ENCODE data around the gene SMIM24. TPM values are rescaled to one million over a fixed set of nuclear protein-coding genes. Genes with fewer than 3 reads are reported as not detected.
A peak's percentile ranks its signal among the peaks of the same experiment; 100 is the strongest.
"Not testable (repeated sequence)": the region's sequence is repeated elsewhere in the genome, so short reads cannot be mapped to it uniquely, and the experiment has no call there.

The SMIM24 gene
- total RNA-seq, 2 donors from 2014 or later, result 0.62 to 0.88 TPM

DNA sequence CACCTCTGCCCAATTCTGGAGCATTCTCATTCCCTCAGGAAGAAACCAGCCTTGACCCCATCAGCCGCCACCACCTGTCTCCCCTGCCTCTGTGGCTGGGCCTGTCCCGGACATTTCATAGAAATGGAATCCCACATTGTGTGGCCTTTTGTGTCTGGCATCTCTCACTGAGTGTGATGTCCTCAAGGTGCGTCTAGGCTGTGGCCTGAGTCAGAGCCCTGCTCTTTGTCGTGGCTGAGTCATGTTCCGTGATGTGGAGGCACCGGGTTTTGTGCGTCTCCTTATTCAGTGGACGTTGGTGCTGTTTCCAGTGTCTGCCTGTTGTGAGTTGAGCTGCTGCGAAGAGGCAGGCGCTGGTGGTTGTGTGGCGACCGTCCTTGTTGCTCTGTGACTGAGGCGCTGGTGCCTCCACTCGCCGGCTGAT, 29.3 kb upstream of the SMIM24 start:
- peak; percentile 35 to 38 for DNase-seq
- no peak for ATAC-seq (replicated peaks in 1 of 2)
- peak overlapping the region; percentile 87 for H3K27ac Mint-ChIP-seq
- H3K4me1 Mint-ChIP-seq (ENCODE audit: low read depth), result peaks cover 55% of the 10 kb centered on the region
- H3K4me3 Mint-ChIP-seq, result peak overlapping the region; percentile 64 to 78
- H3K9me3 Mint-ChIP-seq, result no peaks in the 10 kb centered on the region
- peaks cover 8 to 10% of the 10 kb centered on the region in 2 donors for H3K36me3 Mint-ChIP-seq (ENCODE audit: insufficient read depth in 2 of 2)
- H3K27me3 Mint-ChIP-seq (ENCODE audit: low read depth), result no peaks in the 10 kb centered on the region

DNA sequence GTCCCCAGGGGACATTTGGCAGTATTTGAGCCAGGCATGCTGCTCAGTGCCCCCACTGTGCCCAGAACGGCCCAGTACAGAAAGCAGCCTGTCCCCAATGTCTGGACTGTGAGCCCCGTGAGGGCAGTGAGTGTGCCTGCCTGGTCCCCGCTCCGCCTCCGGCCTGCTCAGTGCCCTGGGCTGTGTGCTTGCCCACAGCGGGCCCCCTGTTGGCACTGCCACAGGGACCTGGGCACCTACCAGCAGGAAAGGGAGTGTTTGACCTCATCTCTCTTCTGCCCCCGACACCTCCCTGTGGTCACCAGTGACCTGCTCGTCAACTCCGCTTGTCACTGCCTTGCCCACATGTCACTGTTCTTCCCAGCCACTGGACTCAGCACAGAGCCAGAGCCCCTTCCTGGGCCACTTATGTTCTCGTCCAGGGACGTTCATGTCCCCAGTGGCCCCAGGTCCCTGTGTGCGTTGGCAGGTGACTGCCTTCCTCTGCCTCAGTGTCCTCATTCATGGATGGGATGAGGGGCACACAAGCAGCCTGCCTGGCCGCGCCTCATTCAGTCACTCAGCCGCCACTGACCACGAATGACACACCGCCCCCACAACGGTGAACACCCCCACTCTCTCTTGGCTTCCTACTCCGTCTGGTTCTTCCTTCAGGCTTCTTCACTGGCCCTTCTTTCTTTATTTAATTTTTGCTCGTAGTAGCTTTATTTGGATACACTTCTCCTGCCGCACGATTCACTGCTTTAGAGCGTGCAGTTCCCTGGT, 28.6 kb upstream of the SMIM24 start:
- Mint-ChIP-seq H3K36me3 (ENCODE audit: insufficient read depth in 2 of 2) (peaks cover 8 to 10% of the 10 kb centered on the region in 2 donors), H3K27me3 (ENCODE audit: low read depth) (no peaks in the 10 kb centered on the region), H3K4me3 (peak overlapping the region; percentile 64 to 98), H3K27ac (peak overlapping the region; percentile 87), H3K4me1 (ENCODE audit: low read depth) (peaks cover 53% of the 10 kb centered on the region), H3K9me3 (no peaks in the 10 kb centered on the region)
- DNase-seq (peak in 1 of 2 donors; percentile 37), ATAC-seq (replicated peaks in 1 of 2) (no peak)

- H3K4me1 Mint-ChIP-seq (ENCODE audit: low read depth), result peaks cover 49% of the 10 kb centered on the region
- H3K36me3 Mint-ChIP-seq (ENCODE audit: insufficient read depth in 2 of 2); DNase-seq; H3K9me3 Mint-ChIP-seq; ATAC-seq (replicated peaks in 1 of 2); H3K27me3 Mint-ChIP-seq (ENCODE audit: low read depth): not testable (repeated sequence)
- peak overlapping the region; percentile 64 to 98 for H3K4me3 Mint-ChIP-seq
- H3K27ac Mint-ChIP-seq, result peak overlapping the region; percentile 25
Observed at GRCh38 chr19:3508121-3508661, 27.9 kb upstream of the SMIM24 start.

DNA sequence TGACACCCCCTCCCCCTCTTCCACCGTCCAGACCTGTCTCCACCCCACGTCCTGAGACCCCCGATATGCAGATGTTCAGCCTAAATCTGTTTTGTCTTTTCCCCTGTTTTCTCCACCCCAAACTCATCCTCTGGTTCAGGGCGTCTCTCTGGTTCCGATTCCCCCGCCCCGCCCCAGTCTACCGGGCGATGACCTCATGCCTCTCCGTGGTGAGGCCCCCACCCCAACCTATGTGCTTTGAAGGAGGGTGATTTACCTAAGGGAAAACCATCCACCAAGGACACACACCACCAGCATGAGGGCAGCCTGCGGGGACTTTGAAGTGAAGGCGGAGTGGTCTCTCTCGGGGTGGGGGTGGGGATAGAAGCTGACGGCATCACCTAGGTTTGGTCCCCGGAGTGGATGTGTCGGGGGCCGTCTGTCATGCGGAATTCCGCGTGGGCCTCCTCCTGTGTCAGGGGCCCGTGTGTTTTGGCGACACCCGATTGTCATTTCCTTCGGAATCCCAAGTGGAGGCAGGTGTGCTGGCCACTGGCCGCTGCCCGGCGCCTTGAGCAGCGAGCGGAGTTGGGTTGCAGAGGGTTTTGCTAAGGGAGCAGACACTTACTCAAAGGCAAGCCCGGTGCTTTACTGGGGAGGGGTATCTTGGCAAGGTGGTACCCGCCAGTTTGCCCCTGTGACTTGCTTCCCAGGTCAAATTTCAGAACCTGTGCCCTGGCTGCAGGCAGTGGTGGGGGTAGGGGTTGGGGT, 27.2 kb upstream of the SMIM24 start:
- no peak for ATAC-seq (replicated peaks in 1 of 2)
- Mint-ChIP-seq H3K27me3 (ENCODE audit: low read depth) (no peaks in the 10 kb centered on the region), H3K4me3 (peak overlapping the region; percentile 97 to 98), H3K27ac (peak overlapping the region; percentile 82), H3K4me1 (ENCODE audit: low read depth) (peaks cover 49% of the 10 kb centered on the region), H3K9me3 (no peaks in the 10 kb centered on the region), H3K36me3 (ENCODE audit: insufficient read depth in 2 of 2) (peaks cover 8 to 10% of the 10 kb centered on the region in 2 donors)
- peak; percentile 31 to 42 for DNase-seq

DNA sequence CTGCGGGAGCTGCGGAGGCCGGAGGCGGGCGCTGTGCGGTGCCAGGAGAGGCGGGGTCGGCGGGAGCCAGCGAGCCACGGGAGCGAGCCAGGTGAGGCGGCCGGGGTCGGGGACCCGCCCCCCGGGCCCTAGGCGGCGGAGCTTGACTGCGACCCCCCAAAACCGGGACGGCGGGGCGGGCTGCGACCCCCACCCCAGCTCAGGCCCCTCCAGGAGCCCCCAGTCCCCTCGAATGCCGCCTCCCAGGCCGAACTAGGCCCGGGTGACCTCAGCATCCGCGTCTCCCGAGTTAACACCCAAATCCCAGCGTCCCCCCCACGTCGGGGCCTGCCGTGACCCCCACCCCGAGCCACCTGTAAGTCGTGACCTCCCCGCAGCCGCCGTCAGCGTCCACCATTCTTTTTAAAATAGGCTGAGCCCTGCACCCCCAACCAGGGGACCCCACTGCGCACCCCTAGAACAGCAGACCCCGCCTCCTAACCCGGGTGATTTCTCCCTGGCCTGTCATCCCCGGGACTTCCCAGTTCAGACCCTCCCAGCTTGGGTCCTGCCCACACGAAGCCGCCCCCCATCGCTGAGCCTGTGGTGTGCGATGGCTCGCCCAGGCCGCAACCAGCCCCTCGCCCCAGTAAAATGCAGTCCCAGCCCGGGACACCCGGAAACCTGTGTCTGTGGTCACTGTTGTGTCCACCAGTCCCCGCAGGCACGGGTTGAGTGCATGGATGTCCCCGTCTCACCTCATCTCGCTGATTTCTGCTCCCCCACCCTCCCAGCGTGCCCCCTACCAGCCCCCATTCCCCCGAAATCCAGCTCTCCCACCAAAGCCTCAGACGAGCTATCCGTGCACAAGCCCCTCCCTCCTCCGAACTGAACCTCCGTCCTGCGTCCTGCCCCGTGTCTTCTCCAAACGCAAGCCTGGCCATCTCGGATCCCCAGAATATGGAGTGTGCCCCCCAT, 26.3 kb upstream of the SMIM24 start:
- ATAC-seq (replicated peaks in 1 of 2), result peak in 1 of 2 donors; percentile 1
- Mint-ChIP-seq H3K27ac (peak overlapping the region; percentile 86), H3K36me3 (ENCODE audit: insufficient read depth in 2 of 2) (peaks cover 8 to 10% of the 10 kb centered on the region in 2 donors), H3K4me3 (peak overlapping the region; percentile 97 to 98), H3K9me3 (no peaks in the 10 kb centered on the region), H3K4me1 (ENCODE audit: low read depth) (peaks cover 49% of the 10 kb centered on the region), H3K27me3 (ENCODE audit: low read depth) (no peaks in the 10 kb centered on the region)
- peak; percentile 27 to 37 for DNase-seq

DNA sequence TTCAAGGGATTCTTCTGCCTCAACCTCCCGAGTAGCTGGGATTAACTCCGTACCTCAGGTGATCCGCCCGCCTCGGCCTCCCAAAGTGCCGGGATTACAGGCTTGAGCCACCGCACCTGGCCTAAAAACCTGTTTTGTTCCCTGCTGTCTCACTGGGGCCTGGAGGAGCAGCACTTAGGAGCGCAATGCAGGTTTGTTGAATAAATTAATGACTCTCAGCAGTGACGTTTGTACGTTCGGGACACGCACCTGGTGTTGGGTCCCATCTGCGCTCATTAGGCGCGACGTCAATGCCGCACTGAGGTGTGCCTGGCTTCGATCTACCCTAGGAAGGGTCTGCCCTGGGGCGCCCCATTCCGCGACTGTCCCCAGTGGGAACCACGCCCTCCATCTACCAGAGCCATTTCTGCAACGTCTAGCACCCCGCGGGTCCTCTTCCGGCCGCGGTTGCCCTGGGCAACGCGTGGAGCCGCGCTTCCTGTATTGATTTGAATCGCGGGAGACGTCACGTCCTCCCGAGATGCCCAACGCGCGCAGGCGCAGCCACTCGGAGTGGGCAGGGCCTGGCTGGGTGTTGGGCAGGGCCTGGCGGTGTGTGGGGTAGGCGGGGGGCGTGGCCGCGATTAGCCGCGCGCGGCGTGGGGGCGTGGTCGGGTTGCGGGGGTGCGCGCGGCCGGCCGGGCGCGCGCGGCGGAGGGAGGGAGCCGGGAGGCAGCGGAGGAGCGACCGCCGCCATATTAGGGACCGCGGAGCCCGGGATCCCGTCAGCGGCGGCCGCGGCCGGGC, 25.5 kb upstream of the SMIM24 start, which contains the start of gene FZR1:
Gene FZR1, plus strand, starts transcription at position 714 of the 786 bp plus-strand sequence. CDS start 16,679 bp downstream, outside the sequence.
- peaks cover 8 to 10% of the 10 kb centered on the region in 2 donors for H3K36me3 Mint-ChIP-seq (ENCODE audit: insufficient read depth in 2 of 2)
- H3K27ac Mint-ChIP-seq, result peak within 1 kb of the TSS; percentile 86
- DNase-seq (peak; percentile 99 to 100), ATAC-seq (replicated peaks in 1 of 2) (peak; percentile 95 to 96)
- no peaks in the 10 kb centered on the region for H3K9me3 Mint-ChIP-seq
- no peaks in the 10 kb centered on the region for H3K27me3 Mint-ChIP-seq (ENCODE audit: low read depth)
- H3K4me1 Mint-ChIP-seq (ENCODE audit: low read depth), result peaks cover 53% of the 10 kb centered on the region
- peak within 1 kb of the TSS; percentile 97 to 98 for H3K4me3 Mint-ChIP-seq

- ATAC-seq (replicated peaks in 1 of 2) (no peak), DNase-seq (no peak)
- Mint-ChIP-seq H3K27me3 (ENCODE audit: low read depth) (no peaks in the 10 kb centered on the region), H3K4me3 (peak overlapping the region; percentile 78 to 85), H3K36me3 (ENCODE audit: insufficient read depth in 2 of 2) (peaks cover 8 to 11% of the 10 kb centered on the region in 2 donors), H3K4me1 (ENCODE audit: low read depth) (peaks cover 54% of the 10 kb centered on the region), H3K27ac (no peak overlapping the region), H3K9me3 (no peaks in the 10 kb centered on the region)
Observed at GRCh38 chr19:3504735-3505134, 24.4 kb upstream of the SMIM24 start.

- Mint-ChIP-seq H3K4me3 (no peak overlapping the region), H3K36me3 (ENCODE audit: insufficient read depth in 2 of 2) (peaks cover 5 to 10% of the 10 kb centered on the region in 2 donors), H3K27ac (no peak overlapping the region), H3K4me1 (ENCODE audit: low read depth) (peaks cover 54% of the 10 kb centered on the region), H3K9me3 (no peaks in the 10 kb centered on the region), H3K27me3 (ENCODE audit: low read depth) (no peaks in the 10 kb centered on the region)
- ATAC-seq (replicated peaks in 1 of 2) (no peak), DNase-seq (no peak)
Observed at GRCh38 chr19:3503036-3503572, 22.8 kb upstream of the SMIM24 start.

GRCh38 chr19:3501780-3502179, 21.5 kb upstream of the SMIM24 start:
- Mint-ChIP-seq H3K9me3 (no peaks in the 10 kb centered on the region), H3K27me3 (ENCODE audit: low read depth) (no peaks in the 10 kb centered on the region), H3K4me3 (no peak overlapping the region), H3K36me3 (ENCODE audit: insufficient read depth in 2 of 2) (peaks cover 2 to 3% of the 10 kb centered on the region in 2 donors), H3K4me1 (ENCODE audit: low read depth) (peaks cover 47% of the 10 kb centered on the region), H3K27ac (no peak overlapping the region)
- ATAC-seq (replicated peaks in 1 of 2) (no peak), DNase-seq (no peak)

- no peaks in the 10 kb centered on the region for H3K27me3 Mint-ChIP-seq (ENCODE audit: low read depth)
- DNase-seq (peak; percentile 95 to 97), ATAC-seq (replicated peaks in 1 of 2) (peak; percentile 90)
- H3K36me3 Mint-ChIP-seq (ENCODE audit: insufficient read depth in 2 of 2), result peaks cover 1 to 4% of the 10 kb centered on the region in 2 donors
- peaks cover 42% of the 10 kb centered on the region for H3K4me1 Mint-ChIP-seq (ENCODE audit: low read depth)
- no peaks in the 10 kb centered on the region for H3K9me3 Mint-ChIP-seq
- peak within 1 kb of the TSS; percentile 87 to 91 for H3K4me3 Mint-ChIP-seq
- H3K27ac Mint-ChIP-seq, result peak within 1 kb of the TSS; percentile 98
Observed at GRCh38 chr19:3500429-3501101, 20.2 kb upstream of the SMIM24 start, which contains the start of gene DOHH. DOHH (minus strand) TSS chr19:3500674; CDS start chr19:3496814, 3,860 bp downstream.

All from activated T-cell treated with anti-CD3 and anti-CD28 coated beads, Interleukin-2, amount 50 U/mL, for 72 hours (primary cell).